HepG2 (cell line): ENCODE measurements around the gene CDC42EP3. TPM values are rescaled to one million over a fixed set of nuclear protein-coding genes. Genes with fewer than 3 reads are reported as not detected.

Source experiments
- ATAC-seq: fragments of 200-7000 bp; cut with Tn5 transposase; 3 replicates; pipeline ENCODE4 v1.9.1; 2020; ENCODE audit warnings: mild to moderate bottlenecking, moderate library complexity
- BruUV-seq: library from RNA; stranded (reverse); fragments of 400-500 nt; replicated peaks from 2 replicates; lab custom pipeline; 2021; lab: Mats Ljungman, UMichigan
- CTCF ChIA-PET: fragments of 300-600 bp; formaldehyde crosslinking; extraction: SDS; loops from one replicate; lab custom pipeline; 2021; ENCODE audit warnings: low total read pairs, inconsistent platforms, low intra/inter-chr PET ratio; lab: Yijun Ruan, JAX
- POLR2A ChIA-PET: fragments of 350-600 bp; sonication (Branson Sonifier 250); formaldehyde crosslinking; loops from one replicate; lab custom pipeline; 2020; ENCODE audit warnings: antibody characterized with exemption, inconsistent platforms; lab: Yijun Ruan, JAX
- DNase-seq: peaks from one replicate; pipeline ENCODE4 v3.0.0-alpha.2; 2015; ENCODE audit warnings: low spot score
- FAIRE-seq: peaks from 3 replicates; lab custom pipeline; 2011; peaks lifted over from hg19 to GRCh38; lab: Jason Lieb, UNC
- H2AFZ ChIP-seq: one replicate; pipeline ENCODE4 v1.6.1; 2011; ENCODE audit warnings: low read length, inconsistent platforms
- H3K27ac ChIP-seq: fragments of 300-600 bp; 3 replicates; pipeline ENCODE4 v1.8.0; 2011; ENCODE audit warnings: mixed run types, mild to moderate bottlenecking, mixed read lengths, low read length, inconsistent platforms; ENCODE audit not compliant: insufficient read depth; ENCODE audit errors: extremely low read length
- H3K27me3 ChIP-seq, 2 experiments: fragments of 200-600 bp in 1 of 2; 2 replicates in 1 of 2; 3 replicates in 1 of 2; pipeline versions ENCODE4 v1.6.0 to v1.8.0; 2011; ENCODE audit warnings: low read length in 2 of 2, mild to moderate bottlenecking in 2 of 2, moderate library complexity in 2 of 2, inconsistent platforms in 1 of 2; ENCODE audit not compliant: insufficient read depth in 2 of 2, control insufficient read depth in 1 of 2
- H3K36me3 ChIP-seq, 2 experiments: fragments of 200-600 bp in 1 of 2; replicated peaks in 1 of 2; 2 replicates in 1 of 2; 3 replicates in 1 of 2; pipeline versions ENCODE4 v1.5.1 to v1.8.0; 2011; ENCODE audit warnings: low read length in 2 of 2, inconsistent platforms in 1 of 2; ENCODE audit not compliant: insufficient read depth in 2 of 2, control insufficient read depth in 1 of 2
- H3K4me1 ChIP-seq: 2 replicates; pipeline ENCODE4 v1.5.1; 2012; ENCODE audit warnings: low read length, inconsistent platforms; ENCODE audit not compliant: insufficient read depth
- H3K4me2 ChIP-seq: 2 replicates; pipeline ENCODE4 v1.6.0; 2011; ENCODE audit warnings: low read depth, low read length, inconsistent platforms
- H3K4me3 ChIP-seq, 3 experiments: fragments of 200-600 bp in 1 of 3; sonication (generic), shearing (Covaris generic) in 1 of 3; replicated peaks in 1 of 3; 2 replicates each; pipeline ENCODE4 v1.5.1; 2011 to 2016; ENCODE audit warnings: low read length in 3 of 3, inconsistent platforms in 2 of 3, low read depth in 2 of 3, mild to moderate bottlenecking in 2 of 3, control low read depth in 1 of 3, mixed read lengths in 1 of 3; ENCODE audit not compliant: insufficient read depth in 1 of 3
- H3K79me2 ChIP-seq: one replicate; pipeline ENCODE4 v1.6.1; 2011; ENCODE audit warnings: low read length, inconsistent platforms; ENCODE audit not compliant: insufficient read depth
- H3K9ac ChIP-seq: 2 replicates; pipeline ENCODE4 v1.6.0; 2011; ENCODE audit warnings: mild to moderate bottlenecking, low read depth, low read length, inconsistent platforms; ENCODE audit not compliant: insufficient read depth
- H3K9me3 ChIP-seq: 2 replicates; pipeline ENCODE4 v1.5.1; 2012; ENCODE audit warnings: mild to moderate bottlenecking, low read length
- H4K20me1 ChIP-seq: 2 replicates; pipeline ENCODE4 v1.6.0; 2011; ENCODE audit warnings: inconsistent platforms, mild to moderate bottlenecking, low read length, moderate library complexity; ENCODE audit not compliant: insufficient read depth
- AKNA ChIP-seq: sonication (generic); formaldehyde crosslinking; IDR thresholded peaks from 2 replicates; pipeline ENCODE4 v1.4.0; 2020; ENCODE audit warnings: missing genetic modification reagents, borderline replicate concordance
- ARID5B ChIP-seq: IDR thresholded peaks from 2 replicates; pipeline ENCODE4 v1.4.0; 2020; ENCODE audit warnings: mild to moderate bottlenecking, missing genetic modification reagents
- ATF1 ChIP-seq: IDR thresholded peaks from 2 replicates; pipeline ENCODE4 v1.6.1; 2016; ENCODE audit warnings: mild to moderate bottlenecking, control low read depth
- ATF4 ChIP-seq, 2 experiments: fragments of 450-650 bp in 1 of 2; sonication (generic) in 1 of 2; formaldehyde crosslinking; IDR thresholded peaks; 2 replicates each; pipeline versions ENCODE4 v1.5.0 to v1.8.0; 2020 to 2022; ENCODE audit warnings: mild to moderate bottlenecking in 1 of 2, missing genetic modification reagents in 1 of 2
- HOXA5 ChIP-seq: sonication (generic); formaldehyde crosslinking; IDR thresholded peaks from 2 replicates; pipeline ENCODE4 v1.4.0; 2020; ENCODE audit warnings: missing genetic modification reagents
- NFE2L2 ChIP-seq: fragments of 150-350 bp; IDR thresholded peaks from 2 replicates; pipeline ENCODE4 v1.6.1; 2014; ENCODE audit warnings: low read length
- SALL2 ChIP-seq: sonication (generic); formaldehyde crosslinking; IDR thresholded peaks from 2 replicates; pipeline ENCODE4 v1.8.1; 2023; ENCODE audit warnings: mild to moderate bottlenecking, missing genetic modification reagents, inconsistent platforms
- SRSF4 ChIP-seq: fragments of 200-400 bp; formaldehyde crosslinking; IDR thresholded peaks from one replicate; pipeline ENCODE4 v1.6.1; 2018; ENCODE audit warnings: mild to moderate bottlenecking, low read depth, low read length, moderate library complexity; ENCODE audit not compliant: poor library complexity, severe bottlenecking
- TGIF2 ChIP-seq: IDR thresholded peaks from 2 replicates; pipeline ENCODE4 v1.6.1; 2016; ENCODE audit warnings: control low read depth, missing compliant biosample characterization
- ZBTB14 ChIP-seq: sonication (generic); formaldehyde crosslinking; IDR thresholded peaks from 2 replicates; pipeline ENCODE4 v1.4.0; 2020; ENCODE audit warnings: missing genetic modification reagents
- ZFP1 ChIP-seq: IDR thresholded peaks from 2 replicates; pipeline ENCODE4 v1.6.1; 2016
- ZNF772 ChIP-seq: sonication (generic); formaldehyde crosslinking; IDR thresholded peaks from 2 replicates; pipeline ENCODE4 v1.5.0; 2020; ENCODE audit warnings: mild to moderate bottlenecking, missing genetic modification reagents
- whole genome bisulfite sequencing: methylation state at CpG from one replicate; pipeline ENCODE4 v1.1.6; 2017; ENCODE audit warnings: low lambda C conversion rate; 5-methylcytosine and 5-hydroxymethylcytosine counted together
- in situ Hi-C: cut with HindIII; loops from 2 replicates; pipeline ENCODE4 v1.10.0; 2017; ENCODE audit warnings: low pct_unique_long_range_greater_than_20kb; ENCODE audit not compliant: extremely low pct_ligation_motif_present
- intact Hi-C: fragments of 100-400 bp; cut with micrococcal nuclease; formaldehyde crosslinking; loops from one replicate; pipeline ENCODE4 v1.10.0; 2022; ENCODE audit not compliant: unreplicated experiment
- polyA plus RNA-seq, 8 experiments: library from polyadenylated mRNA; depleted of rRNA in 3 of 8; stranded (reverse) in 7 of 8; unstranded in 1 of 8; fragments of >200 nt; fragmentation: Illumina TruSeq in 4 of 8; extraction: Trizol in 4 of 8; gene quantifications; 2 replicates each; pipeline versions ENCODE4 v1.2.1 to v1.2.3, GENCODE V29; 2011 to 2016; ENCODE audit warnings: low read depth in 4 of 8, missing spikeins in 1 of 8, mixed read lengths in 1 of 8; ENCODE audit not compliant: insufficient read depth in 1 of 8
- total RNA-seq, 5 experiments: library from RNA; depleted of rRNA; stranded (reverse); fragments of >200 nt; fragmentation: Illumina TruSeq; extraction: Trizol; gene quantifications; 2 replicates each; pipeline ENCODE4 v1.2.3, GENCODE V29; 2016; ENCODE audit warnings: low read depth in 1 of 5

CDC42EP3 gene
- total and polyA plus RNA-seq, 2 of the 13 experiments (the other 11 are each of a cell fraction or from before 2014, with no cell fraction given) = 0.01 TPM; not detected in 1

GRCh38 chr2:37653805-37654378, 17.6 kb downstream of the CDC42EP3 start:
- ATAC-seq = no peak
- no peak for FAIRE-seq
- H4K20me1 ChIP-seq = no peaks in the 10 kb centered on the region
- no peak overlapping the region for H3K27ac ChIP-seq
- WGBS = 57% methylated on average over 14 of the region's 14 CpGs
- no peak for DNase-seq
- no peak overlapping the region for H3K4me2 ChIP-seq
- no peaks in the 10 kb centered on the region for H3K36me3 ChIP-seq
- ChIA-PET POLR2A (no interaction called here), CTCF (no interaction called here)
- in situ Hi-C loops = no loop called here
- H3K27me3 ChIP-seq = peaks cover 0 to 40% of the 10 kb centered on the region in 2 experiments; a peak in 4 of 5 replicates
- no peaks in the 10 kb centered on the region for H3K9me3 ChIP-seq
- no peaks in the 10 kb centered on the region for H3K79me2 ChIP-seq
- H3K4me1 ChIP-seq = no peaks in the 10 kb centered on the region
- intact Hi-C loops = no loop called here
- no peak overlapping the region for H2AFZ ChIP-seq
- BruUV-seq = no TSS peak
- H3K4me3 ChIP-seq = no peak overlapping the region
- H3K9ac ChIP-seq = no peak overlapping the region
- no peak for TF ChIP-seq ZBTB14 (CRISPR knock-in tag)
- TF ChIP-seq ATF4 (CRISPR knock-in tag; IDR thresholded peaks at IDR 0.05) = no peak
- TF ChIP-seq SRSF4 = no peak
- no peak for TF ChIP-seq NFE2L2
- no peak for TF ChIP-seq ZNF772
- TF ChIP-seq TGIF2 (CRISPR knock-in tag) = no peak
- no peak for TF ChIP-seq ATF1 (CRISPR knock-in tag)
- TF ChIP-seq AKNA (CRISPR knock-in tag) = no peak
- TF ChIP-seq SALL2 (CRISPR knock-in tag) = no peak
- no peak for TF ChIP-seq ARID5B (CRISPR knock-in tag)
- no peak for TF ChIP-seq ZFP1 (CRISPR knock-in tag)
- TF ChIP-seq HOXA5 = no peak
